ENCODE measurements around the gene E2F7. TPM values are rescaled to one million over a fixed set of nuclear protein-coding genes. Genes with fewer than 3 reads are reported as not detected.
A peak's percentile ranks its signal among the peaks of the same experiment; 100 is the strongest.
"Not testable (repeated sequence)": the region's sequence is repeated elsewhere in the genome, so short reads cannot be mapped to it uniquely, and the experiment has no call there.

Gene E2F7
- total RNA-seq (2014; rRNA removed; shearing (Covaris generic)) = 2.7 and 5.7 TPM in 2 replicates

- peak; percentile 87 for DNase-seq (ENCODE audit: low spot score)
- in situ Hi-C loops (cut with HindIII; ENCODE audit: low sequenced_read_pairs) = no loop called here
Measured at GRCh38 chr12:77065361-77066204, at the start of gene E2F7. E2F7 (minus strand) TSS chr12:77065569; CDS start chr12:77064635, 934 bp downstream.

DNA sequence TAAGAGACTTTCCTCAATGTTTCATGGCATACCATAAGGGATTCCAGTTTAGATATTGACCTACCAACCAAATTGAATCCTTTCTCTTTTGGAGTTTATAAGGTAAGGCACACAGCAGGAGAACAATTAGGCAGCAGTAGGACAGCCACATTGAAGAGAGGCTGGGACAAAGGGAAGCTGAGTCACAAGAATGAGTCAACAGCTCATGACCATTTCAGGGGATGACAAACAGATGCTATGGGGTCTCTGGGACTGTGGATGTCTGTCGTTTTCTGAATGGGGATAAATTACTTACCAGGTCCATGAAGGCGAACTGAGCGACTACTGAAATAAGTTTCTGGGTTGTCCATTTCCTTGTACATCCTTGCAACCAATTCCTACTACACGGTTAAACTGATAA lies 48.6 kb upstream of the E2F7 start:
- in situ Hi-C loops (cut with HindIII; ENCODE audit: low sequenced_read_pairs) = no loop called here
- DNase-seq (ENCODE audit: low spot score) = no peak

DNA sequence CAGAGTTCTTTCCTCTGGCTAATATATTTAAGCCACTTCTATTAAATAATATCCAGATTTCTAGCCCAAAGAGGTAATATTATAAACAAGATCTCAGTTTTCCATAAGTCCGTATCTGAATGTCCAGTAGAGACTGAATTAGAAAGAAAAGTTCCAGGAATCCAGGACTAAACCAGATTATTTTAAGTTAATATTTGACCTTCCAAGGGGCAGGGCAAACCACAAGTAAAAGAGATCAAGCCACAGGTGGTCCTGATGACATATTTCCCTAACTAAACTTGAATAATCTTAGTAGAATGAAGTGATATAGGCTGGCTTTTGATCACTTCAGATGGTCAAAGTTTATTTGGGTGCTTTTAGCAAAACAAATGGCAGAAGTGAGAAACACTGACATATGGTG lies 43.3 kb upstream of the E2F7 start:
- in situ Hi-C loops (cut with HindIII; ENCODE audit: low sequenced_read_pairs) = no loop called here

DNA sequence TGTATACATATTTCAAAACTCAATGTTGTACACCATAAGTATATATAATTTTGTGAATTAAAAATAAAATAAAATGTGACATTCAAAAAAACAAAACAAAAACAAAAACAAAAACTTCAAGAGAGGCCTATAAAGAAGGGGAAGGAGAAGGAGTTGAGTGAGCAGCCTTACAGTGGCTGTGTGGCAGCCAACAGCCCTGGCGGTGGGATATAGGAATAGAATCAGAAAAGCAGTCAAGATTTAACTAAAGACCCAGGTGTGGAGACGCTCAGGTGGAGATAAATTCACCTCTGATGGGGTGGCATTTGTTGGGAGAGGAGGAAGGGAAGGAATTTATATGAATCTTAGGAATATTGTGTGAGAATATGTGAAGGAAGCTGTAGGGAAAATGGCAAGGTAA lies 41.8 kb upstream of the E2F7 start:
- no peak for DNase-seq (ENCODE audit: low spot score)
- in situ Hi-C loops (cut with HindIII; ENCODE audit: low sequenced_read_pairs) = no loop called here

More for the DNA sequence above, 43.3 kb upstream of the E2F7 start:
- no peak for DNase-seq (ENCODE audit: low spot score)

DNA sequence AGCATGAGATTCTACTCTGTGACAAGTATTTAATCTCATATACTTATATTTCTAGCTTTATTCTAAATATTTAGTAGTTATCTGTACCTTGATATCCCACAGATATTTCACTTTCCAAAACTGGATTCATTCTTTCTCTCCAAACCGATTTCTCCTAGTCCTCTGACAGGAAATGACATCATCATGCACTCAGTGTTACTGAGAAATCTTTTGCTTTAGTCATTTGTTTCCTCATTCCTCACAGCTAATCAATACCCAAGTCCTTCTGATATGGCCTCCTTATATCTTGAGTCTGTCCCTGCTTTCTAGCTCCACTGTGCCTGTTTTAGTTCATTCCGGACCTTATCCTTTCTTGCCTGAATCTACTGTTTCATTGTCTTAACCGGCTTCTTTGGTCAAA lies 39.4 kb upstream of the E2F7 start:
- DNase-seq (ENCODE audit: low spot score) = no peak
- in situ Hi-C loops (cut with HindIII; ENCODE audit: low sequenced_read_pairs) = no loop called here

DNA sequence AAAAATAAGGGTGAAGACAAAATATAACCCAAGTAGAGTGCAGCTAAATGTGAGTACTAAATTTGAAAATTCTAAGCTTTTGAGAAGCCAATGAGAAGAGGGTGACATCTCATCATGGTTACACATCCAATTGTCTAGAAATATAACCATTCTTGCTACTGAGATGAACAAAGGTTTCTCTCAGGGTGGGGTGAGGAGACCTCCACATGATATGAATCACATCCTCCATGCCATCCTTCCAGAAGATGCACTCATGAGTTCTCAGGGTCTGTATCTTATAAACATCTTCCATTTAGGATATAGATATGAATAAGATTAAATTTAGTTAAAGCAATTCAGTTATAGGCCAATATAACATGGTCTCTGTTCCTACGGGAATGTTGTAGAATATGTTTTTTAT lies 38.9 kb upstream of the E2F7 start:
- no peak for DNase-seq (ENCODE audit: low spot score)
- in situ Hi-C loops (cut with HindIII; ENCODE audit: low sequenced_read_pairs) = no loop called here

GRCh38 chr12:77102691-77103090 lies 37.3 kb upstream of the E2F7 start:
- no peak for DNase-seq (ENCODE audit: low spot score)
- in situ Hi-C loops (cut with HindIII; ENCODE audit: low sequenced_read_pairs) = no loop called here

GRCh38 chr12:77102123-77102522 lies 36.8 kb upstream of the E2F7 start:
- in situ Hi-C loops (cut with HindIII; ENCODE audit: low sequenced_read_pairs) = no loop called here
- no peak for DNase-seq (ENCODE audit: low spot score)

DNA sequence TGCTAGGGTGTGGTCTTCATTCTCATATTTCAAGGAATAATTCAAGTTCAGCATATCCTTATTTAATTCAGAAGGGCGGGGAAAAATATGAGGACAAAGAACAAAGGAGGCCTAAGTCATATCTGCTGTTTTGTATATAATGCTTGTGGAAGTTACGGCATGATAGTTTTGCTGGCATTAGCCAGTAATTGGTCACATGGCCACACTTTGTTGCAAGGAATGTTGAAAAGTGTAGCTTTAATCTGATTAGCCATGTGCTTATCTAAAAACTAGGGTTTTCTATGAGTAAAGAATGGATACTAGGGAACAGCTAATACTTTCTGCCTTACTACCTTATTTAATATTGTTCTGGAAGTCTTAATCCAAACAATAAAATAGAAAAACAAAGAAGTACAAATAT lies 34.4 kb upstream of the E2F7 start:
- DNase-seq (ENCODE audit: low spot score) = no peak
- in situ Hi-C loops (cut with HindIII; ENCODE audit: low sequenced_read_pairs) = no loop called here

- DNase-seq (ENCODE audit: low spot score) = no peak
- in situ Hi-C loops (cut with HindIII; ENCODE audit: low sequenced_read_pairs) = no loop called here
Measured at GRCh38 chr12:77097846-77098245, 32.5 kb upstream of the E2F7 start.

GRCh38 chr12:77092227-77092626 lies 26.9 kb upstream of the E2F7 start:
- DNase-seq (ENCODE audit: low spot score); in situ Hi-C loops (cut with HindIII; ENCODE audit: low sequenced_read_pairs): not testable (repeated sequence)

DNA sequence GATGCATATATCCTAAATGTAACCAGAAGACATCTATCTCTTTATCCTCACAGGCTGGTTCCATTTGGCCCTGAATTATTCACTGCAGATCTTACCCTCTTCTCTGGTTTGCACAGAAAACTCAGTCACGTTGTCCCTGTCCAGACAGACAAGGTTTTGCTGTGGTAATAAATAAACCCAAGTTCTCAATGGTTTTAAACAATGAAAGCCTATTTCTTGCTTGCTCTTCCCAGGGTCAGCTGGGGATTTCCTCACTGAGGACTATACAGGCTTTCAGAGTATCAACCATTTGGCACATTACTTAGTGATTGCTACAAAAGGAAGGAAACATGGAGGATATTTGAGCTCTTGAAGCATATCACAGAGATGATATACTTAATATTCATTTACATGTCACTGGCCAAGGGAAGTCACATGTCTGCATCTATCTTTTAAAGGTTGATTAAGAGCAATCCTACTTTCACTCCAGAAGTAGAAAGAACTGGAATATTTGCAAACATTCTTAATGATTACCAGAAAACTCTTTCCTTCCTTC lies 24.4 kb upstream of the E2F7 start:
- in situ Hi-C loops (cut with HindIII; ENCODE audit: low sequenced_read_pairs) = no loop called here
- DNase-seq (ENCODE audit: low spot score) = no peak

GRCh38 chr12:77087427-77087826 lies 22.1 kb upstream of the E2F7 start:
- in situ Hi-C loops (cut with HindIII; ENCODE audit: low sequenced_read_pairs) = no loop called here
- peak; percentile 35 for DNase-seq (ENCODE audit: low spot score)

- no peak for DNase-seq (ENCODE audit: low spot score)
- in situ Hi-C loops (cut with HindIII; ENCODE audit: low sequenced_read_pairs) = no loop called here
Measured at GRCh38 chr12:77082021-77082420, 16.7 kb upstream of the E2F7 start.

GRCh38 chr12:77079631-77080030 lies 14.3 kb upstream of the E2F7 start:
- in situ Hi-C loops (cut with HindIII; ENCODE audit: low sequenced_read_pairs) = no loop called here
- no peak for DNase-seq (ENCODE audit: low spot score)

- in situ Hi-C loops (cut with HindIII; ENCODE audit: low sequenced_read_pairs) = no loop called here
- DNase-seq (ENCODE audit: low spot score) = no peak
Measured at GRCh38 chr12:77078231-77078630, 12.9 kb upstream of the E2F7 start.

GRCh38 chr12:77076886-77077285 lies 11.5 kb upstream of the E2F7 start:
- no peak for DNase-seq (ENCODE audit: low spot score)
- in situ Hi-C loops (cut with HindIII; ENCODE audit: low sequenced_read_pairs) = no loop called here

- DNase-seq (ENCODE audit: low spot score); in situ Hi-C loops (cut with HindIII; ENCODE audit: low sequenced_read_pairs): not testable (repeated sequence)
Measured at GRCh38 chr12:77073894-77074293, 8.5 kb upstream of the E2F7 start.

DNA sequence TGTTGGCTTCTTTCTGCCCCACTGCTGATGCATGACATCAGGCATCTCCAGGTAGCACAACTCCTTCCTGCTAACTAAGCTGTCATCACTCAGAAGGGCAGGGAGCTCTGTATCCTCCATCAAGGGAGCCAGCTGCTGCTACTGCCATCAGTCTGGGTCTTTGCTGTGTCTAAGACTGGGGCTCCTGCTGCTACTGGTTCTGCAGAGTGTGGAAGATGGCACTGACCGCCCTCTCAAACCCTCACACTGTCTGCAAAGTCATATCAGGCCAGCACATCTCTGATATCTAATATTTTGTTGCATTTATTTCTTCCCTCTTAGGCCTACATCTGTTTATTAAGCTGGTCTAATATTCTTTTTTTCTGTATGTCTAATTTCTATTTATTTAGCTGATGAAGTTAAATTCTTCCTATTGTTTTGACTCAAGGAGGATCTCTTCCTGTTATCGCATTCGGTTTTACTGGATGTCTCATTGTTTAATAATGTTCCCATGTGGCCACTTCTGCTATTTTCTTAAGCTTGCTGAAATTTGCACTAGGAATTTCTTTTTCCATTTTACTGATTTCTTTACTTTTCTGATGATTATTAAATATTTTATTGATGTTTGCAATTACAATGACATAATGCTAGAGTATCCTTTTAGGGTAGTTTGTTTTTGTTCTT lies 7.6 kb upstream of the E2F7 start:
- in situ Hi-C loops (cut with HindIII; ENCODE audit: low sequenced_read_pairs) = no loop called here
- DNase-seq (ENCODE audit: low spot score) = no peak

DNA sequence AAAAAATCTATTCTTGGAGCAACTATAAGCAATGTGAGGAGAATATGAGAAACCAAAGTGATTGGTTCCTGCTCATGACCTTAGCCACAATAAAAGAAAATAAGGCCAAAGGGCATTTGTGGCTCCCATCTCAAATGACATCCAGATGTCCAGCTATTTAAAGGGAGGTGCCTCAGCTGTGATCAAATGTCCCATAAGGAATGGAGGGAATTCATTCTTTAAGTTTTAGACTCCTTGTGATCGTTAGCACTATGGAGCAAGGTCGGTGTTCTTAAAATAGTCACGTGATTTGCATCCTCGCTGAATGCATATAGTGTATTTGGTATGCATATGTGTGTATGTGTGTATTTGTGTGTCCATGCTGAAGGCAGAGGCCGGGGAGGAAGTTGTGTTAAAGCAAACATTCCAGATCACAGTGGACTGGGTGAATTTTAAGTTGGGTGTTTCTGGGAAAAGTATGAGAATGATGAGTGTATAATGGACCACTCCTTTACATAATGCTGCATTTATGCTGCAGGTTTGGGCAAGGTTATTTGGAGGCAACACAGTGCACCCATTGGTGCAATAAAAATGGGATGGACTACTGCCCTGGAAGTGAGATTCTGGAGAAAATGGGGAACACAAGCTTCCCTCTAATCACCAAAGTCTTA lies 5.6 kb upstream of the E2F7 start:
- in situ Hi-C loops (cut with HindIII; ENCODE audit: low sequenced_read_pairs) = no loop called here
- no peak for DNase-seq (ENCODE audit: low spot score)

Data from G401 (cell line).